GM21576 (cell line): ENCODE measurements around the gene EDN3.

Experiments used
- ATAC-seq: cut with Tn5 transposase; IDR thresholded peaks from one replicate; pipeline ENCODE4 v1.9.1; 2021; ENCODE audit warnings: mild to moderate bottlenecking, moderate library complexity; ENCODE audit not compliant: unreplicated experiment

Gene EDN3

DNA sequence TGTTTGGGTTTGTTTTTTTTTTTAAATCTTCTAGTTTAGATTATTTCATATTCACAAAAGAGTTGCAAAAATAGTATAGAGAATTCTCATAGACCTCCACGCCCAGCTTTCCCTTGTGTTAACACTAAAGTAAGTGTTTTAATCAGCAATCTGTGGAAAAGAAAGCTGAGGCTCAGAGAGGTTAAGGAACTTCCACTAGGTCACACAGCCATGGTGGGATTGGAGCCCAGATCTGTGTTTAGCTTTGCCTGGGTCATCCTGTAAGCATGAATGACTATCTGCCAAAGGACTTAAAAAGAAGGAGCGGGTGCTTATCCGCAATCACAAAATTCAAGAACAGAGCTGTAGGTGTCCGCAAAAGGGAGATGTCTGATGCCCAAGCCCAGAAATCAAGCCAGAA, 60.5 kb downstream of the EDN3 start:
- no peak for ATAC-seq

DNA sequence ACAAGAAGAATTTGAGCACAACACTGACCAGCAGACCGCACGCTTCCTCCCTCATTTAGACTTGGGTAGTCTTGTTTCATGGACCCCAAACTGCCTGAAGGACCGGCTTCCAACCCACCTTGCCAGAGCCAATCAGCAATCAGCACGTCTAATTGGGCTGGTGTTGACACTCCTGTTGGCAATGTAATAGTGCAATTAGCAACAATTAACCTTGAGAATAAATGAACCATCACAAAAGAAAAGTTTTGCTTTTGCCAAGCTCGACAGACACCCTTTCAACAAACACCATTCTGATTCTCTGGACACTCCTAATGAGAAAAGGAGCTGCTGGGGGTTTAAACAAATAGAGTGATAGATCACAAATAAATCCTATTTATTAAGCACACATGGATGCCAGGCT, 61.0 kb downstream of the EDN3 start:
- no peak for ATAC-seq

DNA sequence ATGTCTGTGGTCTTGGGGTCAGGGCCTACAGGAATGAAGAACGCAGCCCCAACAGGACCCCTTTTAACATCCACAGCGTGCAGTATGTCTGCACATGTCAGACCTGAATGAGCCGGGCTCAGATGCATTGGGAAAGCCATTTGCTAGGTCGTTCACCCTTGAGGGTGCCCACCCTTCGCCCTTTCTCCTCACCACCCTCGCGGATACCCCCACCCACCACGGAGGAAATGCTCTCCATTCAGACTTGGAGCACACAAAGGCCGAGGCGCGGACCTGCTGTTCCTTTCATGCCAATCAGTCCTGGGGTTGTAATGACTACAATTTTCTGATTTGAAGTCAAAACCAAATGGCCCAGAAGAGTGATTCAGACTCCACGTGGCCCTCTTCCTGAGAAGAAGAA, 62.7 kb downstream of the EDN3 start:
- no peak for ATAC-seq

DNA sequence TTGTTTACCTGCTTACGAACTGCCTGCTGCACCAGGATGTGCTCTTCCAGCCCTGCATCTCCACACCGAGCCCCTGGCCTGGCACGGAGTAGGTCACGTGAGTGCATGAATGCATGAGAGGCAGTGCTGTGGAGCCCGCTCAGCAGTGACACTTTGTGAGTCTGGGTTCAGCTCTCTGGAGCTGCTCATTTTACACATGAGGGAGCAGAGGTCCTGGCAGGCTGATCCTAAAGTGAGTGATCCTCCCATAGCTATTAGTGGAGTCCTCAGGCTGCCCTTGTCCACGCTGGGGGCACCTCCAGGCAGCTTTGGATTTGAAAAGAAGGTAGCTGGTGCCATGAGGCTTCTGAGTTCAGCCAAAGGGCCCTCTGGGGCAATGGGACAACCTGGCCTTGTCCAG, 64.2 kb downstream of the EDN3 start:
- ATAC-seq = no peak

DNA sequence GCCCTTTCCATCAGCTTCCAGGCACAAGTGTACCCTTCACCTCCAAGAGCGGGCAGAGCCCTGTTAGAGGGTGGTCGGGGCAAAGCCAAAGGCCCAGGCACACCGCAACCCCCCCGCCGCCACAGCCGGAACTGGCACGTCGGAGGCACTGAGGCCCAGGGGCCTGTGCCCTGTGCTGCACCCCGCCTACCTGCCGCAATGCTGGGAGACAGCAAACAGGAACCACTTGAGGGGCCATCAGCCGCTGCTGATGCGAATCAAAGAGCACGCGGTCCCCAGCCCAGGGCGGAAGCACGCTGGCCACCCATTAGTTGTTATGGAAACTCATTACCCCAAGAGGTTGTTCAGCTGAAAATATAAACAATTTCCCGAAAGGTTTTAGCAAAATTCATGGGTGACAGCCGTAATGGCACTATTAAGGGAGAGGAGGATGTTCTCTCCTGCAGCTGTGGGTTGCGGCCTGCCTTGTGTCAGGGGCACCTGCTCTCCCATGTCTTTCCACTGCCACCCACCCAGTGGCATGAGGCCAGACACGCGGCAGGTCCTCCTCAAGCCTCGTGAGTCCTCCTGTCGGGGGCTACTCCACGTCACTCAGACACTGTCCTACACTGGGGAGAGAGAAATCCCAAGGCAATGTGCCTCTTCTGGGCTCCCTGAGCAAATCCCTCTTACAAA, 65.3 kb downstream of the EDN3 start:
- ATAC-seq = no peak

DNA sequence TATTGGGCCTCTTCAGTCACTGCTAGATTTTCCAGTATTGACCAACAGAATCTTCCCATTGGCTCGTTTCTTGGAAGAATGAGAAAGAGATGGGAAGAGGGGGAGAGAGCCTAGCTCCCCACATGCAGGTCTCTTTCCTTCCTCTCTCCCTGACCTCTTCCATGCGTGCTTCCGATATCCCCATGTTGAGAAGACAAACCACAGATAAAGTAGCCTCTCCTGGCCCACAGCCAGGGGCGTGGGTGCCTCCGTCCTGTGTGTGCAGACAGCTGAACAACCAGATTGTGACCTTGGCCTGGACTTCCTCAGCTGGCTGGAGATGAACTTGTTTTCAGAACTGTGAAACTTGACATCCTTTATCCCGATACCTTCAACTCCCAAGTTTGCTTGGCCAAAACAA, 71.0 kb downstream of the EDN3 start:
- ATAC-seq = no peak

DNA sequence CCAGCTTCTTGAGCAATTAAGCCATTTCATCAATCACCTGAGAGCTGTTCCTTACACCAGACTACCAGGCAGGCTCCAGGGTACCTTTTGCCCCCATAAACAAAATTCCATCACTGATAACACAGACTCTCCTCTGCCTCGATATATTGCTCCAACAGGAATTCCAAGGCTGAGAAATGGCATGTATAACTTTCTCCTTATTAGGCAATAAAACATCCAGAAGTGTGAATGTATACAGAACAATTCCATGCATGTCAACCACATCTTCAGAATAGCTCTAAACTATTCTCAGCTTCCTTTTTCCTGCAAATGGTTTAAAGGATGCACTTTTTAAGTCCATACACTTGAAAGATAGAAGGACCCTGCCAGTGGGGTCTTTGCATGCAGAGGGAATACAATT, 73.8 kb downstream of the EDN3 start:
- no peak for ATAC-seq

DNA sequence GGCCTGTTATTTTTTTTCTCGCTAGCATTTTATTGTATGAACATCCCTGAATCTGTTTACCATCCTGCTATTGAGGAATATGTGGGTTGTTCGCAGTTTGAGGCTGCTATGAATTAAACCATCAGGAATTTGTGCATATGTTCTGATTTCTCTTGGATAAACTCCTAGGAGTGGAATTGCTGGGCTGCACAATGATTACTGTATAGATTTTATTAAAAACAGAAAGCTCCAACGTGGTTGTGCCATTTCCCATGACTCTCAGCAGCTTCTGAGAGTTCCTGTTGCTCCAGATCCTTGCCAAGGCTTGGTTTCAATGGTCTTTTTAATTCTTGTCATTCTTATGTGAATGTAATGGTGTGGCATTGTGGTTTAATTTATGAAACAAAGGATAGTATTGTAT, 75.1 kb downstream of the EDN3 start:
- ATAC-seq = no peak
